MM.1S (cell line): ENCODE results near the gene KLHL21.

Experiments used
- DNase-seq: peaks from one replicate; pipeline ENCODE4 v3.0.0-alpha.2; 2015
- H2AFZ ChIP-seq: fragments of 300-600 bp; sonication (generic); 2 replicates; pipeline ENCODE4 v1.6.0; 2016; ENCODE audit warnings: antibody characterized with exemption, low read length
- H3F3A ChIP-seq: fragments of 300-600 bp; sonication (generic); 2 replicates; pipeline ENCODE4 v1.6.1; 2016; ENCODE audit warnings: mild to moderate bottlenecking, antibody characterized with exemption, low read length, moderate library complexity, mixed read lengths; ENCODE audit not compliant: insufficient read depth
- H3K27ac ChIP-seq: fragments of 300-600 bp; sonication (generic); 2 replicates; pipeline ENCODE4 v1.5.1; 2016; ENCODE audit warnings: mild to moderate bottlenecking, low read length
- H3K27me3 ChIP-seq: fragments of 300-600 bp; sonication (generic); replicated peaks from 2 replicates; pipeline ENCODE4 v1.6.0; 2016; ENCODE audit warnings: low read length; ENCODE audit not compliant: insufficient read depth
- H3K36me3 ChIP-seq: fragments of 300-600 bp; sonication (generic); replicated peaks from 2 replicates; pipeline ENCODE4 v1.6.1; 2016; ENCODE audit warnings: mild to moderate bottlenecking, low read length, mixed read lengths; ENCODE audit not compliant: insufficient read depth
- H3K4me1 ChIP-seq: fragments of 300-600 bp; sonication (generic); 2 replicates; pipeline ENCODE4 v1.6.1; 2016; ENCODE audit warnings: low read length, mixed read lengths
- H3K4me2 ChIP-seq: fragments of 300-600 bp; sonication (generic); 2 replicates; pipeline ENCODE4 v1.6.0; 2016; ENCODE audit warnings: low read depth, low read length
- H3K4me3 ChIP-seq: fragments of 300-600 bp; sonication (generic); 2 replicates; pipeline ENCODE4 v1.5.1; 2016; ENCODE audit warnings: low read length, mixed read lengths
- H3K79me2 ChIP-seq: fragments of 300-600 bp; sonication (generic); 2 replicates; pipeline ENCODE4 v1.6.1; 2016; ENCODE audit warnings: mixed run types, low read length, mixed read lengths
- H3K9ac ChIP-seq: fragments of 300-600 bp; sonication (generic); 2 replicates; pipeline ENCODE4 v1.6.1; 2016; ENCODE audit warnings: low read length, mixed read lengths
- H3K9me2 ChIP-seq: fragments of 300-600 bp; sonication (generic); replicated peaks from 2 replicates; pipeline ENCODE4 v1.6.1; 2016; ENCODE audit warnings: mild to moderate bottlenecking, low read length, mixed read lengths; ENCODE audit not compliant: insufficient read depth
- H3K9me3 ChIP-seq: fragments of 300-600 bp; sonication (generic); replicated peaks from 2 replicates; pipeline ENCODE4 v1.6.1; 2016; ENCODE audit warnings: mild to moderate bottlenecking, low read length, mixed read lengths; ENCODE audit not compliant: insufficient read depth
- H4K20me1 ChIP-seq: fragments of 300-600 bp; sonication (generic); 2 replicates; pipeline ENCODE4 v1.6.1; 2016; ENCODE audit warnings: mild to moderate bottlenecking, low read length, moderate library complexity, mixed read lengths; ENCODE audit not compliant: insufficient read depth
- CTCF ChIP-seq: fragments of 300-600 bp; sonication (generic); IDR thresholded peaks from 2 replicates; pipeline ENCODE4 v1.5.1; 2016; ENCODE audit warnings: antibody characterized with exemption, low read length, mixed read lengths
- EZH2 ChIP-seq: fragments of 300-600 bp; sonication (generic); optimal IDR thresholded peaks from 2 replicates; pipeline ENCODE3; 2017; ENCODE audit warnings: low read depth, mild to moderate bottlenecking, antibody characterized with exemption, low read length, mixed read lengths
- EZH2phosphoT487 ChIP-seq: fragments of 300-600 bp; sonication (generic); IDR thresholded peaks from 2 replicates; pipeline ENCODE4 v1.6.1; 2018; ENCODE audit warnings: antibody characterized with exemption, low read length

Gene KLHL21

GRCh38 chr1:6634371-6635052 lies 31.8 kb upstream of the KLHL21 start:
- Histone ChIP-seq H3K9me2 (no peaks in the 10 kb centered on the region), H3K27me3 (no peaks in the 10 kb centered on the region), H3K9ac (no peak overlapping the region), H4K20me1 (no peaks in the 10 kb centered on the region), H3K79me2 (no peaks in the 10 kb centered on the region), H3K9me3 (no peaks in the 10 kb centered on the region), H3K4me2 (no peak overlapping the region), H3K27ac (no peak overlapping the region), H3F3A (no peaks in the 10 kb centered on the region), H3K4me1 (no peaks in the 10 kb centered on the region), H2AFZ (no peak overlapping the region), H3K36me3 (peaks cover 4% of the 10 kb centered on the region; the same call in 1 of the 2 replicates), H3K4me3 (no peak overlapping the region)
- DNase-seq, result no peak
- TF ChIP-seq CTCF, result peak; percentile 31
- no peak for TF ChIP-seq EZH2
- TF ChIP-seq EZH2phosphoT487, result no peak

GRCh38 chr1:6632588-6633514 lies 30.2 kb upstream of the KLHL21 start:
- Histone ChIP-seq H3K9me3 (no peaks in the 10 kb centered on the region), H3K27ac (no peak overlapping the region), H3K9me2 (no peaks in the 10 kb centered on the region), H3K27me3 (no peaks in the 10 kb centered on the region), H4K20me1 (no peaks in the 10 kb centered on the region), H3K36me3 (peaks cover 4% of the 10 kb centered on the region), H3K79me2 (peaks cover 9% of the 10 kb centered on the region), H3K4me2 (no peak overlapping the region), H3K4me3 (no peak overlapping the region), H3F3A (no peaks in the 10 kb centered on the region), H2AFZ (no peak overlapping the region), H3K4me1 (no peaks in the 10 kb centered on the region), H3K9ac (no peak overlapping the region)
- no peak for TF ChIP-seq CTCF
- TF ChIP-seq EZH2, result no peak
- TF ChIP-seq EZH2phosphoT487, result no peak
- no peak for DNase-seq

GRCh38 chr1:6631058-6631457 lies 28.4 kb upstream of the KLHL21 start:
- TF ChIP-seq EZH2phosphoT487, result no peak
- TF ChIP-seq EZH2, result no peak
- TF ChIP-seq CTCF, result no peak
- DNase-seq, result no peak
- H4K20me1 ChIP-seq, result no peaks in the 10 kb centered on the region
- no peak overlapping the region for H2AFZ ChIP-seq
- no peaks in the 10 kb centered on the region for H3F3A ChIP-seq
- H3K9me2 ChIP-seq, result no peaks in the 10 kb centered on the region
- no peaks in the 10 kb centered on the region for H3K27me3 ChIP-seq
- no peak overlapping the region for H3K9ac ChIP-seq
- no peak overlapping the region for H3K4me3 ChIP-seq
- H3K4me1 ChIP-seq, result 0 out of 2 replicates have a peak, but pooled peaks cover 3% of the 10 kb centered on the region
- H3K4me2 ChIP-seq, result no peak overlapping the region
- H3K79me2 ChIP-seq, result peaks cover 26% of the 10 kb centered on the region
- peaks cover 4% of the 10 kb centered on the region for H3K36me3 ChIP-seq
- no peak overlapping the region for H3K27ac ChIP-seq
- H3K9me3 ChIP-seq, result no peaks in the 10 kb centered on the region
